ENCODE data around the gene RDH11. TPM values are rescaled to one million over a fixed set of nuclear protein-coding genes. Genes with fewer than 3 reads are reported as not detected.

Gene RDH11
- total and polyA plus RNA-seq, 2 experiments from 2014 or later: 148 to 164 TPM

DNA sequence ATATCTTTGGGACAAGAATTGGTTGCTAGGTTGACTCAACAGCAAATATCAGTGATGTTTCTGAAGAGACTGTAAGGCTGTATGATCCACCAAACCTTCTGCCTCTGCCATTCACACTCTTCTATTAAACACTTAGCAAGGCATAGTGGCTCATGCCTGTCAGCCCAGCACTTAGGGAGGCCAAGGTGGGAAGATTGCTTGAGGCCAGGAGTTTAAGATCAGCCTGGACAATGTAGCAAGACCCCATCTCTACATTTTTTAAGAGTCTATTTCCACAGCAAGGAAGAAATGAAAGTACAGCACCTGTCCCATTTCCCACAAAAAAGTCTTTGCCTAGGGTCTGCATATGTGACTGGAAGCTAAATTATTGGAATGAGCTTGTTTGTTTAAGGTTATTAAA is 68.0 kb downstream of the RDH11 start:
- Histone ChIP-seq H3K9me3 (ENCODE audit: low read depth) (no peaks in the 10 kb centered on the region), H3K27me3 (no peaks in the 10 kb centered on the region), H3K27ac (no peak overlapping the region), H3K4me3 (no peak overlapping the region), H3K36me3 (replicated peaks; ENCODE audit: insufficient read depth, low read depth) (no peaks in the 10 kb centered on the region), H2AFZ (no peak overlapping the region), H3K79me2 (no peaks in the 10 kb centered on the region), H4K20me1 (ENCODE audit: insufficient read depth, poor library complexity, severe bottlenecking) (no peaks in the 10 kb centered on the region), H3K4me1 (ENCODE audit: insufficient read depth) (peaks cover 7% of the 10 kb centered on the region), H3K9me2 (replicated peaks; ENCODE audit: insufficient read depth) (no peaks in the 10 kb centered on the region), H3K4me2 (no peak overlapping the region)
- TF ChIP-seq, protein P1, sequence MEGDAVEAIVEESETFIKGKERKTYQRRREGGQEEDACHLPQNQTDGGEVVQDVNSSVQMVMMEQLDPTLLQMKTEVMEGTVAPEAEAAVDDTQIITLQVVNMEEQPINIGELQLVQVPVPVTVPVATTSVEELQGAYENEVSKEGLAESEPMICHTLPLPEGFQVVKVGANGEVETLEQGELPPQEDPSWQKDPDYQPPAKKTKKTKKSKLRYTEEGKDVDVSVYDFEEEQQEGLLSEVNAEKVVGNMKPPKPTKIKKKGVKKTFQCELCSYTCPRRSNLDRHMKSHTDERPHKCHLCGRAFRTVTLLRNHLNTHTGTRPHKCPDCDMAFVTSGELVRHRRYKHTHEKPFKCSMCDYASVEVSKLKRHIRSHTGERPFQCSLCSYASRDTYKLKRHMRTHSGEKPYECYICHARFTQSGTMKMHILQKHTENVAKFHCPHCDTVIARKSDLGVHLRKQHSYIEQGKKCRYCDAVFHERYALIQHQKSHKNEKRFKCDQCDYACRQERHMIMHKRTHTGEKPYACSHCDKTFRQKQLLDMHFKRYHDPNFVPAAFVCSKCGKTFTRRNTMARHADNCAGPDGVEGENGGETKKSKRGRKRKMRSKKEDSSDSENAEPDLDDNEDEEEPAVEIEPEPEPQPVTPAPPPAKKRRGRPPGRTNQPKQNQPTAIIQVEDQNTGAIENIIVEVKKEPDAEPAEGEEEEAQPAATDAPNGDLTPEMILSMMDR (IDR thresholded peaks at IDR 0.05; ENCODE audit: poor library complexity): no peak
- TF ChIP-seq EZH2 (IDR thresholded peaks at IDR 0.05; ENCODE audit: borderline replicate concordance) (no peak), EZH2phosphoT487 (IDR thresholded peaks at IDR 0.05; ENCODE audit: low read depth, severe bottlenecking, unreplicated experiment) (no peak)
- no peak for DNase-seq (ENCODE audit: low spot score)

Small RNA genes within 50 kb of the gene (small RNA-seq; reads per million reads assigned to genes)
- gene AL049779.3 (not detected), gene RN7SL369P (not detected), gene RNA5SP386 (not detected)

Other genes starting within 250 kb of the RDH11 start
- gene TMEM229B, start 207.0 kb downstream of the RDH11 start, total RNA-seq: 11.7 and 18.3 TPM in 2 replicates
- 19.8 and 25.6 TPM in 2 replicates for gene TMEM229B, start 207.0 kb downstream of the RDH11 start, polyA plus RNA-seq
- gene PLEKHH1, start 162.5 kb downstream of the RDH11 start, total RNA-seq: 17.1 and 19.5 TPM in 2 replicates
- gene PLEKHH1, start 162.5 kb downstream of the RDH11 start, polyA plus RNA-seq: 12.8 and 16.9 TPM in 2 replicates
- gene PIGH, start 95.5 kb downstream of the RDH11 start, total RNA-seq: 51.2 and 64.4 TPM in 2 replicates
- gene PIGH, start 95.5 kb downstream of the RDH11 start, polyA plus RNA-seq: 66.4 and 75.8 TPM in 2 replicates
- 22.3 and 35.0 TPM in 2 replicates for gene ARG2, start 75.8 kb downstream of the RDH11 start, total RNA-seq
- gene ARG2, start 75.8 kb downstream of the RDH11 start, polyA plus RNA-seq: 29.0 and 33.3 TPM in 2 replicates
- 49.2 and 55.0 TPM in 2 replicates for gene VTI1B, start 21.1 kb downstream of the RDH11 start, total RNA-seq
- gene VTI1B, start 21.1 kb downstream of the RDH11 start, polyA plus RNA-seq: 87.5 and 115 TPM in 2 replicates
- 1.1 and 1.5 TPM in 2 replicates for gene RDH12, start 6.1 kb upstream of the RDH11 start, total RNA-seq
- gene RDH12, start 6.1 kb upstream of the RDH11 start, polyA plus RNA-seq: 0.85 and 1.7 TPM in 2 replicates
- gene ZFYVE26, start 120.8 kb upstream of the RDH11 start, total RNA-seq: 23.9 and 32.3 TPM in 2 replicates
- 5.5 and 6.4 TPM in 2 replicates for gene ZFYVE26, start 120.8 kb upstream of the RDH11 start, polyA plus RNA-seq
- 18.0 and 27.3 TPM in 2 replicates for gene RAD51B, start 124.0 kb upstream of the RDH11 start, total RNA-seq
- gene RAD51B, start 124.0 kb upstream of the RDH11 start, polyA plus RNA-seq: 10.1 and 17.2 TPM in 2 replicates